GM18520 (cell line): ENCODE results near the gene FHIP1B.

ENCODE experiments used
- ATAC-seq: cut with Tn5 transposase; IDR thresholded peaks from one replicate; pipeline ENCODE4 v1.9.1; 2021; ENCODE audit not compliant: unreplicated experiment

Gene FHIP1B

DNA sequence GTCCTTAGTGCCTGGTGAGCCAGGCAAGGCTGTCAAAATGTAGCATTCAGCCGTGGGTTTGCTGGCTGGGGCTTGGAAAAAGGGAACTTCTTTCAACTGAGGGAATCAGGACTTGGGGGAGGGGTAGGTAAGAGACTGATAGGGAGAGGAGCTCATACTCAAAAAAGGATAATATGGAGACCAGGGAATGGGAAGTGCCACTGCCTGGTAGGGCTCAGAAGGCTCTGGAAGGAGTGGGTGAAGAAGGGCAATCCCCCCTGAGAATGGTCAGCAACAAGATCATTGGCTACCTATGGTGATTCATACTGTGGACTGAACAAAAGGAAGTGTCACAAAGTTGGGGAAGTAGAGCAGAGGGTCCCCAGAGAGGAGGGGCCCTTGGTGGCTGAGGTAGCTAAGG lies 6.3 kb upstream of the FHIP1B start:
- no peak for ATAC-seq

- ATAC-seq, result no peak
Measured at GRCh38 chr11:6240139-6240538, 5.7 kb upstream of the FHIP1B start.

GRCh38 chr11:6238902-6239301 lies 4.5 kb upstream of the FHIP1B start, which contains the start of gene CNGA4:
Gene CNGA4 (plus strand): TSS chr11:6239089. CDS start chr11:6239207, 118 bp downstream.
- ATAC-seq, result no peak

DNA sequence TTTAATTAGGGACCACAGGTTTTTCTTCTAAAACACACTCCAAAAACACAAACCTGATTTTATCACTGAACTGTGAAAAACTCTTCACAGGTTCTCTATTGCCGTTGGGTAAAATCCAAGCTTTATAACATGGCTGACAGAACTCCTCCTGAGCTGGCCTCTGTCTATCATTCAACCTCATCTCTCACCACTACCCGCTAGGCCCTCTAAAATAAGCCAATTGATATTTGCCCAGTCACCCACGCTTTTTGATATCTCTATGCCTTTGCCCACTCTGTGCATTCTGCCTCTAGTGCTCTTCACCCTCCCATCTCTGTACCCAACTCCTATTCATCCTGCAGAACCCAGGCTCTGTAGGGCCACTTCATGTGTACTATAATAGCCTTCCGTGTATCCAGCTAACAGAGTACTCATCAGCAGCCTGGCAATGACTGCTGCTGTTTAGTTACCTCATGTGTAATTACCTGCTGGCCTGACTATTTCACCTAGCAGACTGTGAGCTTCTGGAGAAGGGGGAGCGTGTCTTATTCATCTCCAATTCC lies 3.4 kb upstream of the FHIP1B start:
- ATAC-seq, result no peak

DNA sequence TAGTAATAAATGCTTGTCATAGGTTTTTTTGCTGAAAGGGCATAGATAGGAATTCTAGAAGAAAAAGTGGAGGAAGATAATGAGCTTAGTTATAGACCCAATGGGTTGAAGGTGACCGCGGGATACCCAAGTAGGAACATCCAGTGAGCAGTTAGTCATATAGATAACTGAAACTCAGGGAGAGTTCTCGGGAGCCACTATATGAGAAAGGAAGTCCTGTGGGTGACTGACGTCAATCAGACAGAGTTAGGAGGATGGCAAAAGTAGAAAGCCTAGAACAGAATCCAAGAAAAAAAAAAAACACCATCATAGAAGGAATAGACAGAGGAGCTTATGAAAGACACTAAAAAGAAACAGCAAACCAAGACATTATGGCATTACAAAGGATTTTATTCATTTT lies 2.8 kb upstream of the FHIP1B start:
- ATAC-seq, result no peak

- no peak for ATAC-seq
Measured at GRCh38 chr11:6233984-6234386, 451 bp downstream of the FHIP1B start.

DNA sequence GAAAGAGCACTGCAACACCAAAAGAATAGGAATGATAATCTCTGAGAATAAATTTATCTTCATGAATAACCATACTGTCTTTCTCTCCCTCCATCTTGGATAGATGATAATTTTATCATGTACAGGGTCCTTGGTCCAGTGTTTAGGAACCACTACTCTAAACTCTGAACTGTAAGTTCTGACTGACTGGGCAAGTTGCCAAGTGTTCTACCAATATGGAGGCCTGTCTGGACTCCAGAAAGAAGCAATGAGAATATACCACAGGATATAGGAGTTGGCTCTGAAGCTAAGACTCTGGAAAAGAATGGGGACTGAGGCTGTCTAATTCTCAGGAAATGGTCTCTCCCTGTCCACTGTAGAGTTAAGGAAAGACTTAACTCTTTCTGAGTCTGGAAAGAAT lies 1.5 kb downstream of the FHIP1B start:
- no peak for ATAC-seq

- no peak for ATAC-seq
Measured at GRCh38 chr11:6229911-6230310, 4.5 kb downstream of the FHIP1B start.

DNA sequence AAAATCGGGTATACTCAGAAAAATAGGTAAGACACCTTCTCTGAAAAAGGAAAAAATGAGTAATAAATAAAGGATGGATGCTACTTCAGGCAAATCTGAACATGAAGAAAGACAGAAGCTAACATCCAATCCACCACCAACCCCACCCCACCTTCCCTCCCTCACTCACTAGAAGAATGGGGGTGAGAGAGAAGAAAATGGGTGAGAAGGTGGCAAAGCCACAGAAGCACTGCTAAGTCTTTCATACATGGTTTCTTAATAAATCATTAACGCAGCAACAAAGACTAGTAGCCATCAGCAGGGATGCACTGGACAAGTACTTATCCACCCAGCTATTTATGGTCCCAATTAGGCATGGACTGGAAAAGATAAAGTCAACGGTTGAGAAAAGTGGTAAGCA lies 5.9 kb downstream of the FHIP1B start:
- ATAC-seq, result peak; percentile 37

GRCh38 chr11:6225896-6226295 lies 8.5 kb downstream of the FHIP1B start:
- ATAC-seq, result no peak

DNA sequence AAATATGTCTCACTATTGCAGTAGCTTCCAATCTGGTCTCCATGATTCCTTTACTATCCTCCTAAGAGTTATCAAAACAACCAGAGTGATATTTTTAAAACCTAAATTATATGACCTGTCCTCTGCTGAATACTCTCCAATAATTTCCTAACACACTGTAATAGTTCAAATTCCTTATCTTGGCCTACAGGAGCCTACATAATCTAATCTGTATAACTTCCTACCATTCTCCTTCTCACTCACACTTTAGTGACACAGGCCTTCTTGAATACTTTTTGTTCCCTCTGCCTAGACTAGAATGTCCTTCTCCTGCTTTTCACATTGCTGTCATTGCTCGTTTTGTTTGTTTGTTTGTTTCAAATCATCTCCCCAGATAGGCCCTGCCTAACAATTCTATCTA lies 9.4 kb downstream of the FHIP1B start:
- ATAC-seq, result no peak

- ATAC-seq, result no peak
Measured at GRCh38 chr11:6224421-6224820, 10.0 kb downstream of the FHIP1B start.

DNA sequence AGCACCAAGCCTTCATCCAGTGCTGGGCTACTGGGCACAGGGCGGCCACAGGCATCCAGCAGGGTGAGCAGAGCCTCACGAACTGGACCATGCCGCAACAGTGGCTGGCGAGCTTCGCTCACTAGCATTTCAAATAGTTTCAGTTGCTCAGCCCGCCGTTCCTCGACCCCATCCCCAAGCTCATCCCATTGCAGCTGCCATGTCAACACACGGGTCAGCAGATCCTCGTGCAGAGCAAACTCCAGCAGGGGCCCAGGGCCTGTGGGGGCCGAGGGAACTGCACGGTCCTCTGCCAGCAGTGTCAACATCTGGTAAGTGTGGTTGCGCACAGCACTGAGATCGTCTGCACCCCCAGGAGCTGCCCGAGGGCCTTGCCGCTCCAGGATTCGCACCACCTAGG lies 10.6 kb downstream of the FHIP1B start:
- no peak for ATAC-seq

GRCh38 chr11:6219359-6219758 lies 15.1 kb downstream of the FHIP1B start:
- no peak for ATAC-seq

GRCh38 chr11:6217722-6218121 lies 16.7 kb downstream of the FHIP1B start:
- no peak for ATAC-seq

DNA sequence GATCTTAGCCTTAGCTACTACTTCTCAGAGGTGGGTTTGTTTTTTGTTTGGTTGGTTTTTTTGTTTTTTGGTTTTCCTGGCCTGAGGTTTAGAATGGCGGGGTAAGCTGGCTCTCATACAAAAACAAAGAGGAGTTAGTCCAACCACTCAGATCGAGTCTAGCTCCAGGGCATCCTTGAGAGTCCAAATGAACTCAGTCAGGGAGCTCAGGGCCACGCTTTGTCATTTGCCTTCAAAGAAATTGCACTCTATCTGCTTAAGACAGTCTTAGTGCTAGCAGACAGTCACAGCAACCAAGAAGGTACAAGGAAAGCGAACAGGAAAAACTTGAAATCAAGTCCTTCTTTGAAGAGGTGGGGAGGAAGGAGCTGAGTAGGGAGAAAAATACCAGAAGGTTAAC lies 17.9 kb downstream of the FHIP1B start:
- ATAC-seq, result no peak

DNA sequence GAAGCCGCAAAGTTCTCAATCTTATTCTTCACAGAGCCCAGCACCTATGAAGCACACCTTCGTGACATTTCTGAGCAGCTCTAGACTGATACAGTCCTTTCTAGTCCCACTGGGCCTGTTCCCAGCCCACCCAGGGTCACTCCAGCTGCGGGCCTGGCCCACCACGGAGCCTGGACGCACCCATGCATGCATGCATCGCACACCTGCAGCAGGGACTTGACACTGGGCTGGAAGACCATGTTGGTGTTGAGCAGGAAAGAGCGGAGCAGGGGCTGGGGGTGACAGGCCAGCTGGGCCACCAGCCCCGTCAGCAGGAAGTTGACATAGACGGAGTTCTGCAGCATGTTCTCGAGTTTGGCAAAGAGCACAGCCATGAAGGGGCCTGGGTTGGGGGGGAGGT lies 19.9 kb downstream of the FHIP1B start:
- ATAC-seq, result no peak

GRCh38 chr11:6210274-6210955 lies 24.0 kb downstream of the FHIP1B start:
- no peak for ATAC-seq

- ATAC-seq, result no peak
Measured at GRCh38 chr11:6209801-6210200, 24.6 kb downstream of the FHIP1B start.

- ATAC-seq, result no peak
Measured at GRCh38 chr11:6206456-6207180, 27.8 kb downstream of the FHIP1B start.

GRCh38 chr11:6205366-6205765 lies 29.1 kb downstream of the FHIP1B start, which contains the start of gene C11orf42:
Gene C11orf42 (plus strand): TSS chr11:6205557. CDS start chr11:6205616, 59 bp downstream.
- ATAC-seq, result no peak

DNA sequence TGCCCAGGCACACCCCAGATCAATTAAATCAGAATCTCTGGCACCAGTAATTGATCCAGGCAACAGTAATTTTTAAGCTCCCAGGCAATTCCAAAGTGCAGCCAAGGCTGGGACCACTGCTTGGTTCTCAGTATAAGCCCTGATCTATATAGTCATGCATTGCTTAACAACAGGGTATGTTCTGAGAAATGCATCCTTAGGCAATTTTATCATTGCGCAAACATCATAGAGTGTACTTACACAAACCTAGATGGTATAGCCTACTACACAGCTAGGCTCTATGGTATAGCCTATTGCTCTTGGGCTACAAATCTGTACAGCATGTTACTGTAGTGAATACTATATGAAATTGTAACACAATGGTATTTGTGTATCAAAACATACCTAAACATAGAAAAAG lies 29.7 kb downstream of the FHIP1B start:
- ATAC-seq, result no peak
